ENCODE data around the gene SUMO3.

DNA sequence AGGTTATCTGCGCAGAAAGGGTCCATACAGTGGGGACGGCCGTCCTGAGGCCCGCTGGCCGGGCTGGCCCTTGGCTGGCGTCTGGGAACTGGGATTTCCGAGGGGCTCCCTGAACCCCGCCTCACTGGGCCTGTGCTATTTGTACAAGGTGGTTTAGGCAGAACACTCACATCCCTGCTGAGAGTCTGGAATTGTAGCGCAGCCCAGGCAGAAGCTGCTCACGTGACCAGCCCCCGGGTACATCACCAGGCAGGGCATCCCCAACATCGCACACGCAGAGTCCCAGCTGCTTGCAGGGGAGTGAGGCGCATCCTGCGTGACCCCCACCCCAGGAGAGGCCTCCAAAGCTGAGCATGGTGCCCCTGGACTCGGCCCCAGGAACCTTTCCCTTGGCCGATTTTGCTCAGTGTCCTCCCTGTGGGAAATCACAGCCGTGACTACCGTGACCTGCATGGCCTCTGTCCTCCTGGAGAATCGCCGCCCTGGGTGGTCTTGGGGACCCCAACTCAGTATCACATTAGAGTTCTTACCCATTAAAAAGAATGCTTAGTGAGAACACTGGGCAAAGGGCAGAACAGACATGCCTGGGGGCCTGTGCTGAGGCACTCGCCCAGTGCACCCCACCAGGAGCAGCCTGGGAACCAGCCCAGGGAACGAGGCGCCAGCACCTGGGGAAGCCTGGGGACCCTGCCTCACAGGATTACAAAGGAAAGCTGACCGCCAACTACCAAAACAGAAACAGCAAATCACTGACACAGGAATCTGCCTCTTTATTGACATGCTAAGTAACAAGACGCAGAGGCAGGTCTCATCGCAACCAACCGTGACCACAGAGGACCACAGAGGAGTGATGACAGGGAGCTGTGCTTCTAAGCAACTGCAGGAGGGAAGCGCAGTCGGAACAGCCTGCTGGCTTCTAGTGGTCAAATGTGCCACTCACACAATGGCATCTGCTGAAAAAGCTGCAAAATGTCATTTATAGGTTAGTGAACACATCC, 49.7 kb downstream of the SUMO3 start:
- TF ChIP-seq, protein P1, sequence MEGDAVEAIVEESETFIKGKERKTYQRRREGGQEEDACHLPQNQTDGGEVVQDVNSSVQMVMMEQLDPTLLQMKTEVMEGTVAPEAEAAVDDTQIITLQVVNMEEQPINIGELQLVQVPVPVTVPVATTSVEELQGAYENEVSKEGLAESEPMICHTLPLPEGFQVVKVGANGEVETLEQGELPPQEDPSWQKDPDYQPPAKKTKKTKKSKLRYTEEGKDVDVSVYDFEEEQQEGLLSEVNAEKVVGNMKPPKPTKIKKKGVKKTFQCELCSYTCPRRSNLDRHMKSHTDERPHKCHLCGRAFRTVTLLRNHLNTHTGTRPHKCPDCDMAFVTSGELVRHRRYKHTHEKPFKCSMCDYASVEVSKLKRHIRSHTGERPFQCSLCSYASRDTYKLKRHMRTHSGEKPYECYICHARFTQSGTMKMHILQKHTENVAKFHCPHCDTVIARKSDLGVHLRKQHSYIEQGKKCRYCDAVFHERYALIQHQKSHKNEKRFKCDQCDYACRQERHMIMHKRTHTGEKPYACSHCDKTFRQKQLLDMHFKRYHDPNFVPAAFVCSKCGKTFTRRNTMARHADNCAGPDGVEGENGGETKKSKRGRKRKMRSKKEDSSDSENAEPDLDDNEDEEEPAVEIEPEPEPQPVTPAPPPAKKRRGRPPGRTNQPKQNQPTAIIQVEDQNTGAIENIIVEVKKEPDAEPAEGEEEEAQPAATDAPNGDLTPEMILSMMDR (conservative IDR thresholded peaks at IDR 0.05): no peak
- no peak for TF ChIP-seq EZH2 (IDR thresholded peaks at IDR 0.05; ENCODE audit: low read depth)

Measured in PC-9 (cell line).